ENCODE results near the gene ENPP6. TPM values are rescaled to one million over a fixed set of nuclear protein-coding genes. Genes with fewer than 3 reads are reported as not detected.

Gene ENPP6
- total RNA-seq, 4 donors from 2014 or later, result 0.57 TPM; not detected in 3

DNA sequence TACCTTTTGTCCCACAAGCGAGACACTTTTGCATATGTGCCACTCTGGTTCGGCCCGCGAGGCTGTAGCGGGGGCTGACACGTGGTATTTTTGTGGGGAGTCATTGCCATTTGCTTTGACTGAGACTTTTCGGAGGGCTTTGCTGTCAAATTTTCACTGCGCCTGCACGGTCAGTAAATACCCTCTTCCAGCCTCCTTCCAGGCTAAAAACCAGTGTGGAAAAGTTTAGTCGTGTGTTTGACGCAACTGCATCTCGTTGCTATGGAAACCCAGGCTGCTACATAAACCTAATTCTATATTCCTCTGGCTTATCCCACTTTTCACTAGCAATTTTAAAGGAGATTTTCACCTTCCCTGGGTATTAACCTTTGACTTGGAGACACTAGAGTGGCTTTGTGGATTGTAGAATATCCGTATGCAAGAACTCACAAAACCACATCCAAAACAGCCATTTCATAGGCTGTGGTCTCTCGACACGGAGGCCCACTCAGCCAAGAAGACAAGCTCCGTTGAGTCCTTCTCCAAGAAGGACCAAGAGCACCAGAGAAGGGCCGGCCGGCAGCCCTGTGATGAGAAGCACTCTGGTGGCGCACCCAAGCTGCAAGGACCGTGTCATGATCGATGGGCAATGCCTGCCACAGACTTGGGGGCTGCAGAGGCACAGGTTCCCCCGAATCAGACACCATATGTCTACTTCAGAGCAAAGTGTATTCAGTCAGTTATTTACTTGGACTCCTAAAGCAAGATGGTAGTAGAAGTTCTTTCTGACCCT is 38.4 kb upstream of the ENPP6 start:
- Histone ChIP-seq H3K36me3 (no peaks in the 10 kb centered on the region), H3K4me1 (no peaks in the 10 kb centered on the region), H3K9me3 (no peaks in the 10 kb centered on the region), H3K27me3 (no peaks in the 10 kb centered on the region), H3K27ac (no peak overlapping the region), H3K4me3 (no peak overlapping the region)
- 82 to 90% methylated on average over 12 to 15 of the region's 22 CpGs for WGBS, 2 donors
- intact Hi-C loops (cut with DNase I), result no loop called here
- no peak for TF ChIP-seq CTCF (IDR thresholded peaks at IDR 0.05)
- no peak for TF ChIP-seq POLR2A (IDR thresholded peaks at IDR 0.05)
- no peak for DNase-seq

- intact Hi-C loops (cut with DNase I), result no loop called here
- WGBS, 2 donors, result no CpG with 5 or more reads among the region's 4 CpGs
- H3K9me3 ChIP-seq, result no peaks in the 10 kb centered on the region
- no peak overlapping the region for H3K27ac ChIP-seq
- H3K36me3 ChIP-seq, result no peaks in the 10 kb centered on the region
- H3K4me1 ChIP-seq, result no peaks in the 10 kb centered on the region
- TF ChIP-seq POLR2A (IDR thresholded peaks at IDR 0.05), result no peak
- no peak for TF ChIP-seq CTCF (IDR thresholded peaks at IDR 0.05)
- DNase-seq, result no peak
- H3K4me3 ChIP-seq, result no peak overlapping the region
- no peaks in the 10 kb centered on the region for H3K27me3 ChIP-seq
Observed at GRCh38 chr4:184255361-184255760, 37.7 kb upstream of the ENPP6 start.

DNA sequence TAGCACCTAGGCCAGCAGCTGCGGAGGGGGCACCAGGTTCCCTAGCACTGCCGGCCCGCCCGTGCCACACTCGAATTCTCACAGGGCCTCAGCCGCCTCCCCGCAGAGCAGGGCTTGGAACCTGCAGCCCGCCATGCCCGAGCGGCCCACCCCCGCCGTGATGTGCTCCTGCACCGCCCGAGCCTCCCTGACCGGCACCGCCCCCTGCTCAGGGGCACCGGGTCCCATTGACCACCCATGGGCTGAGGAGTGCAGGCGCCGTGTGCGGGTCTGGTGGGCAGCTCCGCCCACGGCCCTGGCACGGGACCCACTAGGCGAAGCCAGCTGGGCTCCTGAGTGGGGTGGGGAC is 35.4 kb upstream of the ENPP6 start:
- Histone ChIP-seq H3K27me3 (no peaks in the 10 kb centered on the region), H3K27ac (no peak overlapping the region), H3K9me3 (no peaks in the 10 kb centered on the region), H3K36me3 (no peaks in the 10 kb centered on the region), H3K4me1 (no peaks in the 10 kb centered on the region), H3K4me3 (no peak overlapping the region)
- intact Hi-C loops (cut with DNase I), result loop anchor here (5.0 kb wide), 1 partner anchor 411 kb away; no protein-coding TSS in a partner anchor
- no peak for TF ChIP-seq CTCF (IDR thresholded peaks at IDR 0.05)
- no peak for TF ChIP-seq POLR2A (IDR thresholded peaks at IDR 0.05)
- DNase-seq, result no peak
- 100% methylated on average over 1 of the region's 24 CpGs; no CpG with 5 or more reads in 1 of the 2 donors for WGBS, 2 donors

DNA sequence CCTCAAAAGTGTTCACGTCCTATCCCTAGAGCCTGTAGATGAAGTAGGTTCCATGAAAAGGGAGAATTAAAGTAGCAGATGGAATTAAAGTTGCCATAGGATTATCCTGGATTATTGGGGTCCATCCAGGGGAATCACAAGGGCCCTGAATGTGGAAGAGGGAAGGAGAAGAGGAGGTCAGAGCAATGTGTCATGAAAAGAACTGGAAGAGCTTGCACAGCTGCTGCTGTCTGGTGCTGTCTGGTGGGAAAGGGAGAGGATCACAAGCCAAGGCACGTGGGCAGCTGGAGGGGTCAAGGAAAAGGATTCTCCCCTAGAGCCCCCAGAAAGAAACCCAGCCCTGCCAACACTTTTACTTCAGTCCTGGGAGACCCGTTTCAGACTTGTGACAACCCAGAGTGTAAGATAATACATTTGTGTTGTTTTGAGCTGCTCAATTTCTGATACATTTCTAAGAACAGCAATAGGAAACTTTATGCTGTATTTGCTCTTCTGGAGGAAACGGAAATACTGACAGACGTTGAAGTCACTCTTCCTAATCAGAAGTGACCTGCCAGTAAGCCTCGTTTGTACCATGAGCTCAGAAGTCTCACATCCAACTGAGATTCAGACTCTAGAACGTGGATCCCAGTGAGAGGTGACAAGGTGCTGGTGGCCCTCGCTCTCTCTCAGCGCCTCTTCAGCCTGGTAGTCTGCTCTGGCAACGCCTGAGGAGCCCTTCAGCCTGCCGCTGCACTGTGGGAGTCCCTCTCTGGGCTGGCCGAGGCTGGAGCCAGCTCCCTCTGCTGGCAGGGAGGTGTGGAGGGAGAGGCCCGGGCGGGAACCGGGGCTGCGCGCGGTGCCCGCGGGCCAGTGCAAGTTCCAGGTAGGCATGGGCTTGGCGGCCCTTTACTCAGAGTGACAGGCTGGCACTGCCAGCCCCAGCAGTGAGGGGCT is 34.7 kb upstream of the ENPP6 start:
- no peaks in the 10 kb centered on the region for H3K4me1 ChIP-seq
- H3K27ac ChIP-seq, result no peak overlapping the region
- TF ChIP-seq POLR2A (IDR thresholded peaks at IDR 0.05), result no peak
- no peak for TF ChIP-seq CTCF (IDR thresholded peaks at IDR 0.05)
- H3K9me3 ChIP-seq, result no peaks in the 10 kb centered on the region
- no peak overlapping the region for H3K4me3 ChIP-seq
- WGBS, 2 donors, result 57 to 69% methylated on average over 6 to 10 of the region's 21 CpGs
- intact Hi-C loops (cut with DNase I), result loop anchor here (5.0 kb wide), 1 partner anchor 410 kb away; no protein-coding TSS in a partner anchor
- H3K36me3 ChIP-seq, result no peaks in the 10 kb centered on the region
- no peak for DNase-seq
- H3K27me3 ChIP-seq, result no peaks in the 10 kb centered on the region

DNA sequence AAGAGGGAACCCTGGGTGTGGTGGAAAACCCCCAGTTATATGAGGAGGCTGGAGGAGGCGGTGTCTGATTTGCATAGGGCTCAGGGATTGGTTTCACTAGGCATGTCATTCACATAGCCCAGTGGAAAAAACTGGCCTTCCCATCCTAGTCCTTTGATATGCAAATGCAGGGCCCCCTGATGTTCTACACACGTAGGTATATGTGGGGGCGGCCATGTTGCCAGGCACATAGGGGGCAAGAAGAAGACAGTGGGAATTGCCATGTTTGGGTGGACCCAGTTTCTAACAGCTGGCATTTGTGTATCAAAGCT is 34.0 kb upstream of the ENPP6 start:
- no peak for TF ChIP-seq CTCF (IDR thresholded peaks at IDR 0.05)
- no peak for TF ChIP-seq POLR2A (IDR thresholded peaks at IDR 0.05)
- 56 to 70% methylated on average over 3 of the region's 3 CpGs for WGBS, 2 donors
- H3K27me3 ChIP-seq, result no peaks in the 10 kb centered on the region
- DNase-seq, result no peak
- H3K36me3 ChIP-seq, result no peaks in the 10 kb centered on the region
- intact Hi-C loops (cut with DNase I), result loop anchor here (5.0 kb wide), 1 partner anchor 409 kb away; no protein-coding TSS in a partner anchor
- H3K4me1 ChIP-seq, result no peaks in the 10 kb centered on the region
- no peak overlapping the region for H3K4me3 ChIP-seq
- no peak overlapping the region for H3K27ac ChIP-seq
- no peaks in the 10 kb centered on the region for H3K9me3 ChIP-seq
